HepG2 (cell line): ENCODE data around the gene IQSEC1. TPM values are rescaled to one million over a fixed set of nuclear protein-coding genes. Genes with fewer than 3 reads are reported as not detected.

Experiments
- CHCHD3 ChIP-seq: sonication (generic); formaldehyde crosslinking; IDR thresholded peaks from 2 replicates; pipeline ENCODE4 v1.8.0; 2022; ENCODE audit warnings: mild to moderate bottlenecking, missing genetic modification reagents, moderate library complexity
- GATA4 ChIP-seq: sonication (generic); IDR thresholded peaks from 2 replicates; pipeline ENCODE4 v1.6.1; 2016; ENCODE audit warnings: antibody characterized with exemption, low read depth, borderline replicate concordance
- HHEX ChIP-seq: IDR thresholded peaks from 2 replicates; pipeline ENCODE4 v1.6.1; 2016; ENCODE audit warnings: control low read depth
- NFKB2 ChIP-seq: sonication (generic); formaldehyde crosslinking; IDR thresholded peaks from 2 replicates; pipeline ENCODE4 v1.4.0; 2020; ENCODE audit warnings: missing genetic modification reagents, borderline replicate concordance
- NFKBIZ ChIP-seq: IDR thresholded peaks from 2 replicates; pipeline ENCODE4 v1.6.1; 2018; ENCODE audit warnings: missing genetic modification reagents, missing compliant biosample characterization
- NFYB ChIP-seq: sonication (generic); formaldehyde crosslinking; IDR thresholded peaks from 2 replicates; pipeline ENCODE4 v1.4.0; 2020; ENCODE audit warnings: missing genetic modification reagents
- PHF21A ChIP-seq: sonication (generic); formaldehyde crosslinking; IDR thresholded peaks from 2 replicates; pipeline ENCODE4 v1.5.0; 2020; ENCODE audit warnings: mild to moderate bottlenecking, missing genetic modification reagents
- SPEN ChIP-seq: sonication (generic); formaldehyde crosslinking; IDR thresholded peaks from 2 replicates; pipeline ENCODE4 v1.5.1; 2020; ENCODE audit warnings: low read depth, mild to moderate bottlenecking, missing genetic modification reagents
- STAG1 ChIP-seq: sonication (generic); formaldehyde crosslinking; IDR thresholded peaks from 2 replicates; pipeline ENCODE4 v1.4.0; 2020; ENCODE audit warnings: missing genetic modification reagents
- THAP8 ChIP-seq: sonication (generic); formaldehyde crosslinking; IDR thresholded peaks from 2 replicates; pipeline ENCODE4 v1.5.1; 2020; ENCODE audit warnings: missing genetic modification reagents, mild to moderate bottlenecking, borderline replicate concordance
- ZBTB20 ChIP-seq: sonication (generic); formaldehyde crosslinking; IDR thresholded peaks from 2 replicates; pipeline ENCODE4 v1.8.1; 2023; ENCODE audit warnings: missing genetic modification reagents, low read depth, mild to moderate bottlenecking, borderline replicate concordance
- ZMYM3 ChIP-seq: sonication (generic); formaldehyde crosslinking; IDR thresholded peaks from 2 replicates; pipeline ENCODE4 v1.5.1; 2020; ENCODE audit warnings: mild to moderate bottlenecking, missing genetic modification reagents
- ZNF382 ChIP-seq: sonication (generic); formaldehyde crosslinking; IDR thresholded peaks from 2 replicates; pipeline ENCODE4 v1.5.0; 2020; ENCODE audit warnings: missing genetic modification reagents, mild to moderate bottlenecking, borderline replicate concordance
- ZNF883 ChIP-seq: sonication (generic); formaldehyde crosslinking; IDR thresholded peaks from 2 replicates; pipeline ENCODE4 v1.5.1; 2020; ENCODE audit warnings: mild to moderate bottlenecking, missing genetic modification reagents; ENCODE audit errors: not compliant biosample characterization
- polyA plus RNA-seq, 8 experiments: library from polyadenylated mRNA; depleted of rRNA in 3 of 8; stranded (reverse) in 7 of 8; unstranded in 1 of 8; fragments of >200 nt; fragmentation: Illumina TruSeq in 4 of 8; extraction: Trizol in 4 of 8; gene quantifications; 2 replicates each; pipeline versions ENCODE4 v1.2.1 to v1.2.3, GENCODE V29; 2011 to 2016; ENCODE audit warnings: low read depth in 4 of 8, missing spikeins in 1 of 8, mixed read lengths in 1 of 8; ENCODE audit not compliant: insufficient read depth in 1 of 8
- total RNA-seq, 5 experiments: library from RNA; depleted of rRNA; stranded (reverse); fragments of >200 nt; fragmentation: Illumina TruSeq; extraction: Trizol; gene quantifications; 2 replicates each; pipeline ENCODE4 v1.2.3, GENCODE V29; 2016; ENCODE audit warnings: low read depth in 1 of 5
- TF ChIP-seq, protein P1 (sequence below): sonication (generic); formaldehyde crosslinking; IDR thresholded peaks from 2 replicates; pipeline ENCODE4 v1.5.1; 2020; ENCODE audit warnings: mild to moderate bottlenecking, missing genetic modification reagents, moderate library complexity

Gene IQSEC1
- total and polyA plus RNA-seq, 2 of the 13 experiments (the other 11 are each of a cell fraction or from before 2014, with no cell fraction given): 17.4 to 20.2 TPM

- TF ChIP-seq, protein P1, sequence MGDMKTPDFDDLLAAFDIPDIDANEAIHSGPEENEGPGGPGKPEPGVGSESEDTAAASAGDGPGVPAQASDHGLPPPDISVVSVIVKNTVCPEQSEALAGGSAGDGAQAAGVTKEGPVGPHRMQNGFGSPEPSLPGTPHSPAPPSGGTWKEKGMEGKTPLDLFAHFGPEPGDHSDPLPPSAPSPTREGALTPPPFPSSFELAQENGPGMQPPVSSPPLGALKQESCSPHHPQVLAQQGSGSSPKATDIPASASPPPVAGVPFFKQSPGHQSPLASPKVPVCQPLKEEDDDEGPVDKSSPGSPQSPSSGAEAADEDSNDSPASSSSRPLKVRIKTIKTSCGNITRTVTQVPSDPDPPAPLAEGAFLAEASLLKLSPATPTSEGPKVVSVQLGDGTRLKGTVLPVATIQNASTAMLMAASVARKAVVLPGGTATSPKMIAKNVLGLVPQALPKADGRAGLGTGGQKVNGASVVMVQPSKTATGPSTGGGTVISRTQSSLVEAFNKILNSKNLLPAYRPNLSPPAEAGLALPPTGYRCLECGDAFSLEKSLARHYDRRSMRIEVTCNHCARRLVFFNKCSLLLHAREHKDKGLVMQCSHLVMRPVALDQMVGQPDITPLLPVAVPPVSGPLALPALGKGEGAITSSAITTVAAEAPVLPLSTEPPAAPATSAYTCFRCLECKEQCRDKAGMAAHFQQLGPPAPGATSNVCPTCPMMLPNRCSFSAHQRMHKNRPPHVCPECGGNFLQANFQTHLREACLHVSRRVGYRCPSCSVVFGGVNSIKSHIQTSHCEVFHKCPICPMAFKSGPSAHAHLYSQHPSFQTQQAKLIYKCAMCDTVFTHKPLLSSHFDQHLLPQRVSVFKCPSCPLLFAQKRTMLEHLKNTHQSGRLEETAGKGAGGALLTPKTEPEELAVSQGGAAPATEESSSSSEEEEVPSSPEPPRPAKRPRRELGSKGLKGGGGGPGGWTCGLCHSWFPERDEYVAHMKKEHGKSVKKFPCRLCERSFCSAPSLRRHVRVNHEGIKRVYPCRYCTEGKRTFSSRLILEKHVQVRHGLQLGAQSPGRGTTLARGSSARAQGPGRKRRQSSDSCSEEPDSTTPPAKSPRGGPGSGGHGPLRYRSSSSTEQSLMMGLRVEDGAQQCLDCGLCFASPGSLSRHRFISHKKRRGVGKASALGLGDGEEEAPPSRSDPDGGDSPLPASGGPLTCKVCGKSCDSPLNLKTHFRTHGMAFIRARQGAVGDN (CRISPR knock-in tag): peak; percentile 80
- TF ChIP-seq NFKBIZ (no peak), ZBTB20 (CRISPR knock-in tag) (no peak), ZMYM3 (CRISPR knock-in tag) (peak; percentile 66), SPEN (peak; percentile 13; the same call in 1 of the 2 replicates), NFKB2 (CRISPR knock-in tag) (no peak), HHEX (CRISPR knock-in tag) (no peak), ZNF382 (CRISPR knock-in tag) (no peak), GATA4 (no peak), ZNF883 (CRISPR knock-in tag) (peak; percentile 0), CHCHD3 (CRISPR knock-in tag) (0 out of 2 replicates have a peak, but pooled peaks have one; percentile 49), STAG1 (CRISPR knock-in tag) (no peak), NFYB (CRISPR knock-in tag) (peak; percentile 0; the same call in 1 of the 2 replicates), THAP8 (CRISPR knock-in tag) (no peak), PHF21A (CRISPR knock-in tag) (no peak)
These were observed 39.5 kb upstream of the IQSEC1 start (continued) for GRCh38 chr3:13112521-13113345.
